Neuronal stem cell (in vitro differentiated cells): ENCODE results near the gene TM4SF5.
A peak's percentile ranks its signal among the peaks of the same experiment; 100 is the strongest.
"Not testable (repeated sequence)": the region's sequence is repeated elsewhere in the genome, so short reads cannot be mapped to it uniquely, and the experiment has no call there.

Experiments
- DNase-seq: peaks from one replicate; pipeline ENCODE4 v3.0.0-alpha.2; 2013; ENCODE audit warnings: low spot score
- H2AFZ ChIP-seq: one replicate; pipeline ENCODE4 v1.6.1; 2013; ENCODE audit warnings: mild to moderate bottlenecking, low read length, inconsistent platforms
- H2AK5ac ChIP-seq: 2 replicates; pipeline ENCODE4 v1.6.1; 2013; ENCODE audit warnings: low read depth, mild to moderate bottlenecking, inconsistent platforms, low read length, moderate library complexity, mixed read lengths
- H2BK120ac ChIP-seq: 2 replicates; pipeline ENCODE4 v1.6.1; 2013; ENCODE audit warnings: low read depth, mild to moderate bottlenecking, inconsistent platforms, low read length, moderate library complexity, mixed read lengths
- H2BK12ac ChIP-seq: one replicate; pipeline ENCODE4 v1.6.1; 2013; ENCODE audit warnings: low read length, inconsistent platforms
- H2BK15ac ChIP-seq: 2 replicates; pipeline ENCODE4 v1.6.1; 2013; ENCODE audit warnings: mild to moderate bottlenecking, low read length, inconsistent platforms, mixed read lengths
- H2BK5ac ChIP-seq: one replicate; pipeline ENCODE4 v1.6.1; 2013; ENCODE audit warnings: inconsistent platforms, mild to moderate bottlenecking, low read length, moderate library complexity
- H3K14ac ChIP-seq: one replicate; pipeline ENCODE4 v1.6.1; 2013; ENCODE audit warnings: low read length, inconsistent platforms
- H3K18ac ChIP-seq: 2 replicates; pipeline ENCODE4 v1.6.1; 2013; ENCODE audit warnings: low read length, inconsistent platforms
- H3K23ac ChIP-seq: 2 replicates; pipeline ENCODE4 v1.6.1; 2013; ENCODE audit warnings: low read depth, mild to moderate bottlenecking, mixed read lengths, low read length, inconsistent platforms; ENCODE audit not compliant: poor library complexity
- H3K27ac ChIP-seq: replicated peaks from 3 replicates; pipeline ENCODE4 v1.5.1; 2013; ENCODE audit warnings: low read length, inconsistent platforms
- H3K27me3 ChIP-seq, 3 experiments: 2 replicates each; pipeline ENCODE4 v1.6.1; 2013; ENCODE audit warnings: low read length in 3 of 3, mild to moderate bottlenecking in 2 of 3, inconsistent platforms in 1 of 3, low read depth in 1 of 3, mixed read lengths in 1 of 3, moderate library complexity in 1 of 3; ENCODE audit not compliant: control insufficient read depth in 3 of 3, insufficient read depth in 3 of 3
- H3K36me3 ChIP-seq, 2 donors: replicated peaks in 1 of 2; 2 replicates each; pipeline ENCODE4 v1.6.1; 2013; ENCODE audit warnings: low read length in 2 of 2; ENCODE audit not compliant: control insufficient read depth in 2 of 2, insufficient read depth in 2 of 2
- H3K4ac ChIP-seq: 2 replicates; pipeline ENCODE4 v1.6.1; 2013; ENCODE audit warnings: inconsistent platforms, mild to moderate bottlenecking, low read length, moderate library complexity
- H3K4me1 ChIP-seq, 2 donors: 1 replicate in 1 of 2; 2 replicates in 1 of 2; pipeline ENCODE4 v1.6.1; 2013; ENCODE audit warnings: low read length in 2 of 2, low read depth in 1 of 2; ENCODE audit not compliant: control insufficient read depth in 2 of 2, insufficient read depth in 1 of 2
- H3K4me2 ChIP-seq: one replicate; pipeline ENCODE4 v1.6.1; 2013; ENCODE audit warnings: mild to moderate bottlenecking, low read length, inconsistent platforms; ENCODE audit not compliant: insufficient read depth, poor library complexity, severe bottlenecking
- H3K4me3 ChIP-seq, 2 donors: 2 replicates each; pipeline ENCODE4 v1.5.1; 2013; ENCODE audit warnings: low read length in 2 of 2, mild to moderate bottlenecking in 2 of 2, inconsistent platforms in 1 of 2, moderate library complexity in 1 of 2
- H3K79me1 ChIP-seq: one replicate; pipeline ENCODE4 v1.6.1; 2013; ENCODE audit warnings: low read depth, mild to moderate bottlenecking, inconsistent platforms, low read length, moderate library complexity
- H3K9ac ChIP-seq: one replicate; pipeline ENCODE4 v1.6.1; 2013; ENCODE audit warnings: mild to moderate bottlenecking, low read depth, low read length, inconsistent platforms; ENCODE audit not compliant: poor library complexity
- H3K9me3 ChIP-seq, 2 donors: replicated peaks in 1 of 2; 2 replicates each; pipeline versions ENCODE3 to v1.6.1; 2013; ENCODE audit warnings: low read length in 2 of 2, mild to moderate bottlenecking in 2 of 2, inconsistent platforms in 1 of 2, low read depth in 1 of 2, mixed read lengths in 1 of 2, moderate library complexity in 1 of 2; ENCODE audit not compliant: control insufficient read depth in 2 of 2, insufficient read depth in 1 of 2
- H4K8ac ChIP-seq: one replicate; pipeline ENCODE4 v1.6.1; 2013; ENCODE audit warnings: low read depth, mild to moderate bottlenecking, inconsistent platforms, low read length, moderate library complexity
- H4K91ac ChIP-seq: one replicate; pipeline ENCODE4 v1.6.1; 2013; ENCODE audit warnings: low read length, low read depth, mild to moderate bottlenecking, inconsistent platforms; ENCODE audit not compliant: poor library complexity
- WGBS, 2 donors: extraction: QIAGEN DNeasy Blood & Tissue Kit; methylation state at CpG; one replicate each; pipeline ENCODE4 v1.1.7; 2013; ENCODE audit warnings: missing lambda C conversion rate in 2 of 2, mixed read lengths in 1 of 2; ENCODE audit not compliant: insufficient read length in 2 of 2, insufficient replicate concordance in 1 of 2; ENCODE audit errors: extremely low coverage in 2 of 2; 5-methylcytosine and 5-hydroxymethylcytosine counted together

TM4SF5 gene

GRCh38 chr17:4822835-4823234 is 51.1 kb downstream of the TM4SF5 start:
- Histone ChIP-seq H3K4me2 (no peak overlapping the region), H3K4me1 (peaks cover 0 to 3% of the 10 kb centered on the region in 2 donors), H3K9ac (peak overlapping the region; percentile 4), H3K14ac (no peak overlapping the region), H2BK12ac (no peak overlapping the region), H3K4ac (no peak overlapping the region), H2AK5ac (no peak overlapping the region), H3K79me1 (no peaks in the 10 kb centered on the region), H3K36me3 (peaks cover 18 to 42% of the 10 kb centered on the region in 2 donors), H4K91ac (no peak overlapping the region), H3K27ac (no peak overlapping the region), H2BK15ac (no peak overlapping the region), H3K9me3 (no peaks in the 10 kb centered on the region), H4K8ac (no peak overlapping the region), H2BK5ac (peak overlapping the region; percentile 71), H2BK120ac (no peak overlapping the region), H2AFZ (no peak overlapping the region), H3K4me3 (no peak overlapping the region), H3K23ac (no peak overlapping the region), H3K18ac (no peak overlapping the region), H3K27me3 (no peaks in the 10 kb centered on the region)
- no CpG with 5 or more reads among the region's 3 CpGs for WGBS, 2 donors
- DNase-seq = no peak

- no peak overlapping the region for H3K4me2 ChIP-seq
- H2BK5ac ChIP-seq = peak overlapping the region; percentile 71
- H2BK15ac ChIP-seq = no peak overlapping the region
- DNase-seq = no peak
- H3K4me1 ChIP-seq = peaks cover 0 to 3% of the 10 kb centered on the region in 2 donors
- no peak overlapping the region for H3K4ac ChIP-seq
- H3K23ac ChIP-seq = no peak overlapping the region
- H3K79me1 ChIP-seq = no peaks in the 10 kb centered on the region
- no peak overlapping the region for H3K18ac ChIP-seq
- no peak overlapping the region for H2BK12ac ChIP-seq
- no peak overlapping the region for H4K8ac ChIP-seq
- WGBS, 2 donors = no CpG with 5 or more reads among the region's 12 CpGs
- no peak overlapping the region for H2AK5ac ChIP-seq
- H3K27ac ChIP-seq = no peak overlapping the region
- H2BK120ac ChIP-seq = no peak overlapping the region
- no peak overlapping the region for H3K14ac ChIP-seq
- H3K27me3 ChIP-seq = no peaks in the 10 kb centered on the region
- H3K9ac ChIP-seq = no peak overlapping the region
- no peak overlapping the region for H4K91ac ChIP-seq
- H3K4me3 ChIP-seq = no peak overlapping the region
- no peak overlapping the region for H2AFZ ChIP-seq
- no peaks in the 10 kb centered on the region for H3K9me3 ChIP-seq
- H3K36me3 ChIP-seq = peaks cover 14 to 37% of the 10 kb centered on the region in 2 donors
Observed at GRCh38 chr17:4823373-4824089, 51.8 kb downstream of the TM4SF5 start.

GRCh38 chr17:4827399-4827798 is 55.7 kb downstream of the TM4SF5 start:
- no peak overlapping the region for H2AK5ac ChIP-seq
- no peak overlapping the region for H3K9ac ChIP-seq
- H2BK15ac ChIP-seq = no peak overlapping the region
- DNase-seq = no peak
- no peak overlapping the region for H4K91ac ChIP-seq
- peaks cover 0 to 3% of the 10 kb centered on the region in 2 donors for H3K4me1 ChIP-seq
- no peak overlapping the region for H3K18ac ChIP-seq
- H2AFZ ChIP-seq = no peak overlapping the region
- no peaks in the 10 kb centered on the region for H3K9me3 ChIP-seq
- H4K8ac ChIP-seq = no peak overlapping the region
- no peak overlapping the region for H3K4me3 ChIP-seq
- no peak overlapping the region for H3K14ac ChIP-seq
- H3K4me2 ChIP-seq = no peak overlapping the region
- H2BK5ac ChIP-seq = no peak overlapping the region
- no CpG with 5 or more reads among the region's 8 CpGs for WGBS, 2 donors
- no peak overlapping the region for H3K23ac ChIP-seq
- H3K27ac ChIP-seq = no peak overlapping the region
- H3K79me1 ChIP-seq = no peaks in the 10 kb centered on the region
- H3K27me3 ChIP-seq = no peaks in the 10 kb centered on the region
- no peak overlapping the region for H2BK120ac ChIP-seq
- no peak overlapping the region for H3K4ac ChIP-seq
- peaks cover 9 to 14% of the 10 kb centered on the region in 2 donors for H3K36me3 ChIP-seq
- no peak overlapping the region for H2BK12ac ChIP-seq

GRCh38 chr17:4832829-4833177 is 61.1 kb downstream of the TM4SF5 start:
- Histone ChIP-seq H3K4me2 (peak overlapping the region; percentile 99), H3K27ac (peak overlapping the region; percentile 61), H3K18ac (peak overlapping the region; percentile 59), H3K36me3 (peaks cover 2 to 12% of the 10 kb centered on the region in 2 donors), H2AFZ (peak overlapping the region; percentile 91), H3K4me3 (peak overlapping the region; percentile 78 to 97)
- DNase-seq, H3K4me1 ChIP-seq, H2AK5ac ChIP-seq, H2BK15ac ChIP-seq, H3K27me3 ChIP-seq, H2BK12ac ChIP-seq, H4K8ac ChIP-seq, H3K79me1 ChIP-seq, H2BK120ac ChIP-seq, H4K91ac ChIP-seq, H3K23ac ChIP-seq, H2BK5ac ChIP-seq, H3K14ac ChIP-seq, H3K4ac ChIP-seq, H3K9ac ChIP-seq, H3K9me3 ChIP-seq: not testable (repeated sequence)
- no CpG with 5 or more reads among the region's 17 CpGs for WGBS, 2 donors
